HG03460 (cell line): ENCODE measurements around the gene ANKRD29.
"Not testable (repeated sequence)": the region's sequence is repeated elsewhere in the genome, so short reads cannot be mapped to it uniquely, and the experiment has no call there.

Experiments
- ATAC-seq: cut with Tn5 transposase; IDR thresholded peaks from one replicate; pipeline ENCODE4 v1.9.1; 2021; ENCODE audit not compliant: unreplicated experiment

ANKRD29 gene

GRCh38 chr18:23617412-23618014 lies 45.2 kb downstream of the ANKRD29 start:
- peak; percentile 53 for ATAC-seq

- no peak for ATAC-seq
Measured at GRCh38 chr18:23616258-23616657, 46.5 kb downstream of the ANKRD29 start.

GRCh38 chr18:23614891-23615290 lies 47.8 kb downstream of the ANKRD29 start:
- ATAC-seq = no peak

- ATAC-seq = no peak
Measured at GRCh38 chr18:23614413-23614812, 48.3 kb downstream of the ANKRD29 start.

GRCh38 chr18:23613091-23613475 lies 49.6 kb downstream of the ANKRD29 start:
- ATAC-seq = not testable (repeated sequence)

GRCh38 chr18:23612434-23613090 lies 50.1 kb downstream of the ANKRD29 start:
- ATAC-seq = peak; percentile 47

- no peak for ATAC-seq
Measured at GRCh38 chr18:23609390-23610023, 53.2 kb downstream of the ANKRD29 start.

GRCh38 chr18:23608211-23608610 lies 54.5 kb downstream of the ANKRD29 start:
- no peak for ATAC-seq

GRCh38 chr18:23605941-23606340 lies 56.8 kb downstream of the ANKRD29 start:
- no peak for ATAC-seq

- no peak for ATAC-seq
Measured at GRCh38 chr18:23599809-23600208, 62.9 kb downstream of the ANKRD29 start.

GRCh38 chr18:23596183-23596582 lies 66.5 kb downstream of the ANKRD29 start:
- ATAC-seq = no peak

GRCh38 chr18:23595591-23595990 lies 67.1 kb downstream of the ANKRD29 start:
- ATAC-seq = no peak

GRCh38 chr18:23593720-23594119 lies 69.0 kb downstream of the ANKRD29 start:
- no peak for ATAC-seq

- no peak for ATAC-seq
Measured at GRCh38 chr18:23592911-23593310, 69.8 kb downstream of the ANKRD29 start.

- ATAC-seq = no peak
Measured at GRCh38 chr18:23591011-23591410, 71.7 kb downstream of the ANKRD29 start.

GRCh38 chr18:23588836-23589560 lies 73.7 kb downstream of the ANKRD29 start:
- no peak for ATAC-seq

GRCh38 chr18:23587220-23587642 lies 75.5 kb downstream of the ANKRD29 start:
- no peak for ATAC-seq

GRCh38 chr18:23586249-23587196 lies 76.2 kb downstream of the ANKRD29 start, which contains the start of gene NPC1:
TSS of gene NPC1 (minus strand) at chr18:23586506. CDS start at chr18:23586343, 163 bp downstream.
- ATAC-seq = peak; percentile 89

GRCh38 chr18:23585897-23586248 lies 76.8 kb downstream of the ANKRD29 start:
- peak; percentile 19 for ATAC-seq
